Measurements from ENCODE around the gene KIF6. TPM values are rescaled to one million over a fixed set of nuclear protein-coding genes. Genes with fewer than 3 reads are reported as not detected.
A peak's percentile ranks its signal among the peaks of the same experiment; 100 is the strongest.

KIF6 gene
- polyA plus RNA-seq, 3 donors: not detected

- H3K79me2 ChIP-seq (ENCODE audit: insufficient read depth, low read length): no peaks in the 10 kb centered on the region
- H3K27ac ChIP-seq (ENCODE audit: low read depth in 1 of 2, low read length in 2 of 2): no peak overlapping the region
- H3K27me3 Mint-ChIP-seq (ENCODE audit: low read depth in 3 of 3): peaks cover 0 to 5% (median 3%) of the 10 kb centered on the region in 3 donors
- no peaks in the 10 kb centered on the region for H3K27me3 ChIP-seq (ENCODE audit: control insufficient read depth in 2 of 2, insufficient read depth in 2 of 2, low read length in 2 of 2)
- no peak overlapping the region for H2AFZ ChIP-seq (ENCODE audit: insufficient read depth, low read depth, low read length, poor library complexity, severe bottlenecking)
- peaks cover 4 to 13% (median 8%) of the 10 kb centered on the region in 7 donors for H3K9me3 Mint-ChIP-seq
- no peak overlapping the region for H3K4me2 ChIP-seq (replicated peaks; ENCODE audit: extremely low read depth, low read length, poor library complexity, severe bottlenecking)
- H3K36me3 ChIP-seq (replicated peaks in 1 of 2; ENCODE audit: control insufficient read depth in 1 of 2, insufficient read depth in 2 of 2, low read length in 2 of 2): no peaks in the 10 kb centered on the region
- DNase-seq: no peak
- H3K4me1 Mint-ChIP-seq: no peaks in the 10 kb centered on the region
- peaks cover 4 to 12% of the 10 kb centered on the region in 2 donors for H3K9me3 ChIP-seq (replicated peaks in 1 of 2; ENCODE audit: control insufficient read depth in 1 of 2, insufficient read depth in 1 of 2, low read length in 2 of 2)
- no peak for TF ChIP-seq CTCF (IDR thresholded peaks at IDR 0.05)
- H3K4me3 Mint-ChIP-seq: no peak overlapping the region
- intact Hi-C loops (cut with micrococcal nuclease): no loop called here
- no peak overlapping the region for H3K4me3 ChIP-seq (replicated peaks in 1 of 3; ENCODE audit: low read depth in 2 of 3, low read length in 3 of 3)
- H3K27ac Mint-ChIP-seq: no peak overlapping the region
- H3K4me1 ChIP-seq (ENCODE audit: control insufficient read depth in 1 of 2, insufficient read depth in 2 of 2, low read length in 2 of 2): no peaks in the 10 kb centered on the region
- WGBS (ENCODE audit: insufficient coverage): no CpG with 5 or more reads among the region's 3 CpGs
- H4K20me1 ChIP-seq (ENCODE audit: insufficient read depth, low read length): no peaks in the 10 kb centered on the region
- no peak overlapping the region for H3K9ac ChIP-seq (ENCODE audit: insufficient read depth, low read length, poor library complexity, severe bottlenecking)
- no peaks in the 10 kb centered on the region for H3K36me3 Mint-ChIP-seq
These were observed 152.4 kb downstream of the KIF6 start for GRCh38 chr6:39572661-39573340.

- WGBS (ENCODE audit: insufficient coverage): no CpG with 5 or more reads among the region's 1 CpG
- Histone ChIP-seq H3K79me2 (ENCODE audit: insufficient read depth, low read length) (no peaks in the 10 kb centered on the region), H3K4me3 (replicated peaks in 1 of 3; ENCODE audit: low read depth in 2 of 3, low read length in 3 of 3) (no peak overlapping the region), H3K27me3 (ENCODE audit: control insufficient read depth in 2 of 2, insufficient read depth in 2 of 2, low read length in 2 of 2) (no peaks in the 10 kb centered on the region), H3K27ac (ENCODE audit: low read depth in 1 of 2, low read length in 2 of 2) (no peak overlapping the region), H3K9me3 (replicated peaks in 1 of 2; ENCODE audit: control insufficient read depth in 1 of 2, insufficient read depth in 1 of 2, low read length in 2 of 2) (no peaks in the 10 kb centered on the region), H3K4me1 (ENCODE audit: control insufficient read depth in 1 of 2, insufficient read depth in 2 of 2, low read length in 2 of 2) (no peaks in the 10 kb centered on the region), H3K36me3 (replicated peaks in 1 of 2; ENCODE audit: control insufficient read depth in 1 of 2, insufficient read depth in 2 of 2, low read length in 2 of 2) (no peaks in the 10 kb centered on the region), H4K20me1 (ENCODE audit: insufficient read depth, low read length) (no peaks in the 10 kb centered on the region), H3K9ac (ENCODE audit: insufficient read depth, low read length, poor library complexity, severe bottlenecking) (no peak overlapping the region), H2AFZ (ENCODE audit: insufficient read depth, low read depth, low read length, poor library complexity, severe bottlenecking) (no peak overlapping the region), H3K4me2 (replicated peaks; ENCODE audit: extremely low read depth, low read length, poor library complexity, severe bottlenecking) (no peak overlapping the region)
- peaks cover 0 to 2% (median 0%) of the 10 kb centered on the region in 7 donors for H3K9me3 Mint-ChIP-seq
- H3K27ac Mint-ChIP-seq: peak overlapping the region in 1 of 7 donors; percentile 7
- no peak overlapping the region for H3K4me3 Mint-ChIP-seq
- no peak for TF ChIP-seq CTCF (IDR thresholded peaks at IDR 0.05)
- intact Hi-C loops (cut with micrococcal nuclease): no loop called here
- H3K4me1 Mint-ChIP-seq: no peaks in the 10 kb centered on the region
- no peaks in the 10 kb centered on the region for H3K36me3 Mint-ChIP-seq
- peaks cover 0 to 4% (median 3%) of the 10 kb centered on the region in 3 donors for H3K27me3 Mint-ChIP-seq (ENCODE audit: low read depth in 3 of 3)
- DNase-seq: no peak
These were observed 156.3 kb downstream of the KIF6 start for GRCh38 chr6:39568896-39569295.

All from CD14-positive monocyte (primary cell).